HepG2 (cell line): Measurements from ENCODE around the gene IRGM. TPM values are rescaled to one million over a fixed set of nuclear protein-coding genes. Genes with fewer than 3 reads are reported as not detected.

Source experiments
- ATAC-seq: fragments of 200-7000 bp; cut with Tn5 transposase; 3 replicates; pipeline ENCODE4 v1.9.1; 2020; ENCODE audit warnings: mild to moderate bottlenecking, moderate library complexity
- BruUV-seq: library from RNA; stranded (reverse); fragments of 400-500 nt; replicated peaks from 2 replicates; lab custom pipeline; 2021; lab: Mats Ljungman, UMichigan
- CTCF ChIA-PET: fragments of 300-600 bp; formaldehyde crosslinking; extraction: SDS; loops from one replicate; lab custom pipeline; 2021; ENCODE audit warnings: low total read pairs, inconsistent platforms, low intra/inter-chr PET ratio; lab: Yijun Ruan, JAX
- POLR2A ChIA-PET: fragments of 350-600 bp; sonication (Branson Sonifier 250); formaldehyde crosslinking; loops from one replicate; lab custom pipeline; 2020; ENCODE audit warnings: antibody characterized with exemption, inconsistent platforms; lab: Yijun Ruan, JAX
- DNase-seq: peaks from one replicate; pipeline ENCODE4 v3.0.0-alpha.2; 2015; ENCODE audit warnings: low spot score
- FAIRE-seq: peaks from 3 replicates; lab custom pipeline; 2011; peaks lifted over from hg19 to GRCh38; lab: Jason Lieb, UNC
- H2AFZ ChIP-seq: one replicate; pipeline ENCODE4 v1.6.1; 2011; ENCODE audit warnings: low read length, inconsistent platforms
- H3K27ac ChIP-seq: fragments of 300-600 bp; 3 replicates; pipeline ENCODE4 v1.8.0; 2011; ENCODE audit warnings: mixed run types, mild to moderate bottlenecking, mixed read lengths, low read length, inconsistent platforms; ENCODE audit not compliant: insufficient read depth; ENCODE audit errors: extremely low read length
- H3K27me3 ChIP-seq, 2 experiments: fragments of 200-600 bp in 1 of 2; 2 replicates in 1 of 2; 3 replicates in 1 of 2; pipeline versions ENCODE4 v1.6.0 to v1.8.0; 2011; ENCODE audit warnings: low read length in 2 of 2, mild to moderate bottlenecking in 2 of 2, moderate library complexity in 2 of 2, inconsistent platforms in 1 of 2; ENCODE audit not compliant: insufficient read depth in 2 of 2, control insufficient read depth in 1 of 2
- H3K36me3 ChIP-seq, 2 experiments: fragments of 200-600 bp in 1 of 2; replicated peaks in 1 of 2; 2 replicates in 1 of 2; 3 replicates in 1 of 2; pipeline versions ENCODE4 v1.5.1 to v1.8.0; 2011; ENCODE audit warnings: low read length in 2 of 2, inconsistent platforms in 1 of 2; ENCODE audit not compliant: insufficient read depth in 2 of 2, control insufficient read depth in 1 of 2
- H3K4me1 ChIP-seq: 2 replicates; pipeline ENCODE4 v1.5.1; 2012; ENCODE audit warnings: low read length, inconsistent platforms; ENCODE audit not compliant: insufficient read depth
- H3K4me2 ChIP-seq: 2 replicates; pipeline ENCODE4 v1.6.0; 2011; ENCODE audit warnings: low read depth, low read length, inconsistent platforms
- H3K4me3 ChIP-seq, 3 experiments: fragments of 200-600 bp in 1 of 3; sonication (generic), shearing (Covaris generic) in 1 of 3; replicated peaks in 1 of 3; 2 replicates each; pipeline ENCODE4 v1.5.1; 2011 to 2016; ENCODE audit warnings: low read length in 3 of 3, inconsistent platforms in 2 of 3, low read depth in 2 of 3, mild to moderate bottlenecking in 2 of 3, control low read depth in 1 of 3, mixed read lengths in 1 of 3; ENCODE audit not compliant: insufficient read depth in 1 of 3
- H3K79me2 ChIP-seq: one replicate; pipeline ENCODE4 v1.6.1; 2011; ENCODE audit warnings: low read length, inconsistent platforms; ENCODE audit not compliant: insufficient read depth
- H3K9ac ChIP-seq: 2 replicates; pipeline ENCODE4 v1.6.0; 2011; ENCODE audit warnings: mild to moderate bottlenecking, low read depth, low read length, inconsistent platforms; ENCODE audit not compliant: insufficient read depth
- H3K9me3 ChIP-seq: 2 replicates; pipeline ENCODE4 v1.5.1; 2012; ENCODE audit warnings: mild to moderate bottlenecking, low read length
- H4K20me1 ChIP-seq: 2 replicates; pipeline ENCODE4 v1.6.0; 2011; ENCODE audit warnings: inconsistent platforms, mild to moderate bottlenecking, low read length, moderate library complexity; ENCODE audit not compliant: insufficient read depth
- FOXA3 ChIP-seq: IDR thresholded peaks from 2 replicates; pipeline ENCODE4 v1.6.1; 2016; ENCODE audit warnings: missing genetic modification reagents, missing compliant biosample characterization
- GLMP ChIP-seq: sonication (generic); formaldehyde crosslinking; IDR thresholded peaks from 2 replicates; pipeline ENCODE4 v1.9.0; 2021; ENCODE audit warnings: missing genetic modification reagents, mild to moderate bottlenecking, borderline replicate concordance
- IRX3 ChIP-seq: sonication (generic); formaldehyde crosslinking; IDR thresholded peaks from 2 replicates; pipeline ENCODE4 v1.8.1; 2023; ENCODE audit warnings: mild to moderate bottlenecking, low read depth, missing genetic modification reagents, borderline replicate concordance
- KDM2A ChIP-seq: sonication (generic); formaldehyde crosslinking; IDR thresholded peaks from 2 replicates; pipeline ENCODE4 v1.4.0; 2020; ENCODE audit warnings: low read depth, missing genetic modification reagents, borderline replicate concordance
- MAFF ChIP-seq: IDR thresholded peaks from 2 replicates; pipeline ENCODE4 v1.6.1; 2011; ENCODE audit warnings: low read depth, low read length, improper control_type of control experiment
- SALL2 ChIP-seq: sonication (generic); formaldehyde crosslinking; IDR thresholded peaks from 2 replicates; pipeline ENCODE4 v1.8.1; 2023; ENCODE audit warnings: mild to moderate bottlenecking, missing genetic modification reagents, inconsistent platforms
- SCMH1 ChIP-seq: sonication (generic); formaldehyde crosslinking; IDR thresholded peaks from 2 replicates; pipeline ENCODE4 v1.9.0; 2021; ENCODE audit warnings: missing genetic modification reagents, mild to moderate bottlenecking, borderline replicate concordance
- SETDB1 ChIP-seq: sonication (generic); formaldehyde crosslinking; IDR thresholded peaks from 2 replicates; pipeline ENCODE4 v1.5.1; 2020; ENCODE audit warnings: missing genetic modification reagents, mild to moderate bottlenecking, borderline replicate concordance
- ZIK1 ChIP-seq: sonication (generic); formaldehyde crosslinking; IDR thresholded peaks from 2 replicates; pipeline ENCODE4 v1.5.0; 2020; ENCODE audit warnings: mild to moderate bottlenecking, low read depth, missing genetic modification reagents, borderline replicate concordance
- ZNF232 ChIP-seq: sonication (generic); formaldehyde crosslinking; IDR thresholded peaks from 2 replicates; pipeline ENCODE4 v1.4.0; 2020; ENCODE audit warnings: missing genetic modification reagents, borderline replicate concordance
- ZNF558 ChIP-seq: sonication (generic); formaldehyde crosslinking; IDR thresholded peaks from 2 replicates; pipeline ENCODE4 v1.9.0; 2022; ENCODE audit warnings: mild to moderate bottlenecking, missing genetic modification reagents, borderline replicate concordance
- ZNF713 ChIP-seq: sonication (generic); formaldehyde crosslinking; IDR thresholded peaks from 2 replicates; pipeline ENCODE4 v1.4.0; 2020; ENCODE audit warnings: mild to moderate bottlenecking, missing genetic modification reagents
- WGBS: methylation state at CpG from one replicate; pipeline ENCODE4 v1.1.6; 2017; ENCODE audit warnings: low lambda C conversion rate; 5-methylcytosine and 5-hydroxymethylcytosine counted together
- in situ Hi-C: cut with HindIII; loops from 2 replicates; pipeline ENCODE4 v1.10.0; 2017; ENCODE audit warnings: low pct_unique_long_range_greater_than_20kb; ENCODE audit not compliant: extremely low pct_ligation_motif_present
- intact Hi-C: fragments of 100-400 bp; cut with micrococcal nuclease; formaldehyde crosslinking; loops from one replicate; pipeline ENCODE4 v1.10.0; 2022; ENCODE audit not compliant: unreplicated experiment
- polyA plus RNA-seq, 8 experiments: library from polyadenylated mRNA; depleted of rRNA in 3 of 8; stranded (reverse) in 7 of 8; unstranded in 1 of 8; fragments of >200 nt; fragmentation: Illumina TruSeq in 4 of 8; extraction: Trizol in 4 of 8; gene quantifications; 2 replicates each; pipeline versions ENCODE4 v1.2.1 to v1.2.3, GENCODE V29; 2011 to 2016; ENCODE audit warnings: low read depth in 4 of 8, missing spikeins in 1 of 8, mixed read lengths in 1 of 8; ENCODE audit not compliant: insufficient read depth in 1 of 8
- total RNA-seq, 5 experiments: library from RNA; depleted of rRNA; stranded (reverse); fragments of >200 nt; fragmentation: Illumina TruSeq; extraction: Trizol; gene quantifications; 2 replicates each; pipeline ENCODE4 v1.2.3, GENCODE V29; 2016; ENCODE audit warnings: low read depth in 1 of 5

IRGM gene
- total and polyA plus RNA-seq, 2 of the 13 experiments (the other 11 are each of a cell fraction or from before 2014, with no cell fraction given) = not detected

DNA sequence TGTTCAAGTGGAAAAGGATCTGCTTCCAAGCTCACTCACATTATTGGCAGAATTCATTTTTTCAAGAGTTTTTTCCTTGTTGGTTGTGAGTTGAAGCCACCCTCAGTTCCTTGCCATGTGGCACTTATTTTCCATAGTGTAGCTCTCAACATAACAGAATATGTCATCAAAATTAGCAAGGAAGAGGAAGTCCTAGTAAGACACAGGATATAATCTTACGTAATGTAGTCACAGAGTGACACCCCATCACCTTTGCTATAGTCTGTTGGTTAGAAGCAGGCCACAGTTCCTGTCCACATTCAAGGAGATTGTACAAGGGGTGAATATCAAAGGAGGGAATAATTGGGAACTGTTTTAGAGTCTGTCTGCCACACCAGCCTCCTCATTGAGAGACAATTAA is 15.7 kb downstream of the IRGM start:
- no TSS peak for BruUV-seq
- H3K9ac ChIP-seq = no peak overlapping the region
- no peaks in the 10 kb centered on the region for H3K27me3 ChIP-seq
- in situ Hi-C loops (no loop called here), intact Hi-C loops (no loop called here)
- H3K79me2 ChIP-seq = no peaks in the 10 kb centered on the region
- no peaks in the 10 kb centered on the region for H3K36me3 ChIP-seq
- DNase-seq (no peak), FAIRE-seq (no peak), ATAC-seq (no peak)
- no peak overlapping the region for H3K4me2 ChIP-seq
- CTCF ChIA-PET = no interaction called here
- peaks cover 18% of the 10 kb centered on the region for H3K4me1 ChIP-seq
- TF ChIP-seq SALL2 = no peak
- TF ChIP-seq SCMH1 (CRISPR knock-in tag) = no peak
- no peak for TF ChIP-seq ZNF713
- no peak for TF ChIP-seq ZNF558 (CRISPR knock-in tag)
- TF ChIP-seq ZIK1 (CRISPR knock-in tag) = no peak
- TF ChIP-seq IRX3 (CRISPR knock-in tag) = no peak
- no peak for TF ChIP-seq GLMP (CRISPR knock-in tag)
- POLR2A ChIA-PET = no interaction called here
- H3K9me3 ChIP-seq = no peaks in the 10 kb centered on the region
- H4K20me1 ChIP-seq = no peaks in the 10 kb centered on the region
- H2AFZ ChIP-seq = no peak overlapping the region
- no peak overlapping the region for H3K27ac ChIP-seq
- no peak overlapping the region for H3K4me3 ChIP-seq
- WGBS = 56% methylated on average over 1 of the region's 1 CpG

DNA sequence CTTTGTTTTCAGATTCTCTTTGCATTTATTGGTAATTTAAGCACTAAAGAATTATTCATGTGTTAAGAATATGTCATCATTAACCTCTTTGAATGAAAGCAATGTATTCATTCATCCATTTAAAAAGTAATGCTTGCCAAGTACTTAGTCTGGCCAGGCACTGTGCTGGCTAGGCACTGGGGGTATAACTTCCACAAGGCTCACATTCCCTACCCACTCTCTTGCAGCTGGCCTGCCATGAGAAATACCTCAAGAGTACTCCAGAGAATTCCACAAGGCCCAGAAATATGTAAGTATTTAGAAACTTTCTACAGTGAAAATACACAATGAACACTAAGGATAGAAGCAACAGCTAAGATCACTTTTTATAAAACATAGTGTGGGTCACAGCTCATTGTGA is 33.0 kb downstream of the IRGM start:
- ChIA-PET POLR2A (no interaction called here), CTCF (no interaction called here)
- no peak overlapping the region for H3K4me3 ChIP-seq
- no peak overlapping the region for H3K27ac ChIP-seq
- H3K36me3 ChIP-seq = no peaks in the 10 kb centered on the region
- no peaks in the 10 kb centered on the region for H3K27me3 ChIP-seq
- no peak for DNase-seq
- no peaks in the 10 kb centered on the region for H4K20me1 ChIP-seq
- no peaks in the 10 kb centered on the region for H3K4me1 ChIP-seq
- intact Hi-C loops = no loop called here
- no peak overlapping the region for H3K4me2 ChIP-seq
- peaks cover 19% of the 10 kb centered on the region; the same call in 1 of the 2 replicates for H3K9me3 ChIP-seq
- no peak for ATAC-seq
- in situ Hi-C loops = no loop called here
- TF ChIP-seq SETDB1 (CRISPR knock-in tag) (no peak), KDM2A (CRISPR knock-in tag) (no peak), FOXA3 (no peak), MAFF (no peak), ZNF232 (no peak)
- BruUV-seq = no TSS peak
- no peak overlapping the region for H2AFZ ChIP-seq
- H3K79me2 ChIP-seq = no peaks in the 10 kb centered on the region
- no peak for FAIRE-seq
- no peak overlapping the region for H3K9ac ChIP-seq
